HG03558 (cell line): Measurements from ENCODE around the gene NOS1.
"Not testable (repeated sequence)": the region's sequence is repeated elsewhere in the genome, so short reads cannot be mapped to it uniquely, and the experiment has no call there.

Source experiments
- ATAC-seq: cut with Tn5 transposase; IDR thresholded peaks from one replicate; pipeline ENCODE4 v1.9.1; 2021; ENCODE audit warnings: moderate number of reproducible peaks; ENCODE audit not compliant: unreplicated experiment; ENCODE audit errors: extremely low read depth

The NOS1 gene

DNA sequence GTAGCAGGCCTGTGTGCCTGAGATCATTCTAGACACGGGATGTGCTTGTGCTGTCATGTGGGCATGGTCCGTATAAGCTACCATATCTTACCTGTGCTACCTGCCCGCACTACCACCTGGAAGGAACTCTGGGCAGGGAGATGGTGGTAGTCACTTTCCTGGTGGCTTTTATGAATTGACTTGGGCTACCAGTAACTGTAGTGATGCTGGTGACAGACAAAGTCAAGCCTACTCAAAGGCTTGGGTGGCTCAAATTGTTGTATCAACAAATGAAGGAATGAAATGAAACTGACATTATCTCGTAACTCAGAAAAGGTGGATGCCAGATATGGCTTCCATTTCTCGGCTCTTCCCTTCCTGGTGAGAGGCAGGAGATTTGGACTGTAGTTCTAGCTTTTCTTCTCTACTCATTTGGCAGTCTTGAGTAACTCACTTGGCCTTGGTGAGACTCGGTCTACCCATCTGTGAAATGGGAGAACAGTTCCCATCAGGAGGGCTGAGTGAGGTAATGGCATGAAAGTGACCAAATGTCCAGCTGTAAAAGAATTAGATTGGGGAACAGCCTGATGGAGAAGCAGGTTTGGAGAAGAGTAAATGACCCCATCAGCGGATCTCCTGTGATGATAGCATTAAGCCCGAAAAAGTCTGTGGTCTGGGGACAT is 81.3 kb downstream of the NOS1 start:
- no peak for ATAC-seq

DNA sequence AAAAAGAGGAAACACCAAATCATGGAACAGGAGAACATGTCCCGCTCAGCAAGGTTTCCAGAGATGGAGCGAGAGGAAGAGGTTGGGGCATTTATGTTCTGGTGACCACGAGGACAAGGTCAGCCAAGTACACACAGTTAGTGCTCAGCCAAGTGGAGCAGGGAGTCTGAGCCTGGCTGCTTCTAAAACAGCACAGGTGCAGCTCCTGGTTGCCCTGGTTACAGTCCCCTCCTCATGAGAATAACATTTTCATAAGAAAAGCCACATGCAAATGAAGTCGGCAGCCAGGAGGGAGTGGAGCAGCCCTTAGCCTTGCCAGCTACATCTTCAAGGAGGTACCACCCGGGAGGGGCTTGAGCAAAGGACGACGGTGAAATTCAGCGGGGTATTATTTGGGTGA is 81.8 kb downstream of the NOS1 start:
- ATAC-seq = no peak

DNA sequence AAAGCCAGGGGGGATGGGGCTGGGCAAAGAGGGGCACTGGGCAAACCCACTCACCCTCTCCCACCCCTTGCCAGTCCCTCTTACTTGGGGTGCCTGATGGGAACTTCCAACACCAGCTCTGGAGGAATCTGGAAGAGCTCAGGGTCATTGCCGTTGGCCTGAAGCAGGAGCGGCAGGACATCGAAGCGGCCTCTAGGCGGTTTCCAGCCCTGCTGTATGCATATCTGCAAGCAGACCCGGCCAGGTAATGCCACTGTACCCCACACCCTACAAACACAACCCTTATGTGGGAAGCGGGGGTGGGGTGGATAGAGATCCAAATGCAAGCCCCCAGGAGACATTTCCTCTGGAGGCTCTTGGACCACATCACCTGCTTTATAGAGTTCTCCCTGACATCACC is 83.6 kb downstream of the NOS1 start:
- ATAC-seq = no peak

DNA sequence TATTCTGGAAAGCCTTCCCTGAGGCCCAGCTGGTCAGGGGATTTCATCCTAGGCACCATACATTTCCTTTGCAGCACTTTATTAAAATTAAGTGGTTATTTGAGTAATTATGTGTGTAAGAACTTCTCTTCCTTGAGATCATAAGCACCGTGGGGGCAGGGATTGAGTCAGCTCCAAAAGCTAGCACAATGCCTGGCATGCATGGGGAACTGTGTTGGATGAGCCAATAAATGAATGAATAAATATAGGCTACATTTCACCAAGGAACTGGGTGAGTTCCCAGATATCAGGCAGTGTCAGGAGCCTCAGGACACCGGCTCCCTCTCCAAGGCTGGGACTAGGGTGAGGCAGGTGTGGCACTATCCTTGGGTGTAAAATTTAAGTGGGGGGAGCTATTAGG is 88.3 kb downstream of the NOS1 start:
- ATAC-seq = no peak

DNA sequence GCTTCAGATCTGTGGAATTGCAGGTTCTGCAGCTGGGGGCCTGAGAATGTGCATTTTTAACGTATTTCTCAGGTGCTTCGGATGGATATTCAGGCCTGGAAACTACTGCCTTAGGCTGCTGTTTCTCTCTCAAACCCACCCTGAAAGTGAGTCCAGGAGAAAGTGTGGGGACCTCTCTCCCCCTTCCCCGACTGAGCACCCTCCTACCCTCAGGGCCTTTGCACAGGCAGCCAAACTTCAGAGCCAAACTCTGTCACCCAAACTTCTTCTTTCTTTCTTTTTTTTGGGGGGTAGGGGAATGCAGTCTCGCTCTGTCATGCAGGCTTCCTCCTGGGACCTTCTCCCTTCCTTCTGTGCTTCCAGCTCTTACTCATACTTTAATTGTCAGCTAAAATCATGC is 88.7 kb downstream of the NOS1 start:
- ATAC-seq = no peak

DNA sequence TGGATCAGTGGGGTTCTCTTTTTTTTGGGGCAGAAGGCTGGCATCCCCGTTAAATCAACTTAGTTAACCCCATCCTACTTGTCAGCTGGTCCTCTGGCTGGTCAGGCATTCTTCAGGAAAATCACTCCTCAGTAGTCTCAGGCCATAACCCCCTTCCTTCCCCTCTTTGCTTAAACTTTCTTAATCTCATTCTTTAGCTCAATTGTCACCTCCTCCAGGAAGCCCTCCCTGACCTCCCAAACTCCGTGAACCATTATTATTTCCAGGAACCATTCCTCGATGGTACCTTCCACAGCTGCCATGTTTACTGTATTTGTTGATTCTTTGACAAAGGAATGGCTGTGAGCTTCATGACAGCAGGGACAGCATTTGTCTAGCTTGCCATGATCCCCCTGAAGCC is 98.7 kb downstream of the NOS1 start:
- no peak for ATAC-seq

DNA sequence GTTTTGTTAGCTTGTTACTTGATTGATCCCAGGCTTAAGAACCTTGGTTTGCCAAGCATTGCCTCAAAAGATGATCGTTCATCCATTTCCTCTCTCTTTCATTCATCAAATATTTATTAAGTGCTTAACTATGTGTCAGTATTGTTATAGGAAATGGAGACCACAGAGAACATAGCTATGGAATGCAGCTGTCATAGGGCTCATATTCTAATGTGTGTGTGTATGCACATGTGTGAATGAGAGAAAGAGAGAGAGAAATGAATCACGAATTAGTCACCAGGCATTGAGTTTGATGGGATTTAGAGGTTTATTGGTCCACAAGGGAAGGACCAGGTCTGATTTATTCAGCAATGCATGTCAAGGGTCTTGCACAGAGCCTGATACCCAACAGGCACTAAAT is 100.2 kb downstream of the NOS1 start:
- no peak for ATAC-seq

DNA sequence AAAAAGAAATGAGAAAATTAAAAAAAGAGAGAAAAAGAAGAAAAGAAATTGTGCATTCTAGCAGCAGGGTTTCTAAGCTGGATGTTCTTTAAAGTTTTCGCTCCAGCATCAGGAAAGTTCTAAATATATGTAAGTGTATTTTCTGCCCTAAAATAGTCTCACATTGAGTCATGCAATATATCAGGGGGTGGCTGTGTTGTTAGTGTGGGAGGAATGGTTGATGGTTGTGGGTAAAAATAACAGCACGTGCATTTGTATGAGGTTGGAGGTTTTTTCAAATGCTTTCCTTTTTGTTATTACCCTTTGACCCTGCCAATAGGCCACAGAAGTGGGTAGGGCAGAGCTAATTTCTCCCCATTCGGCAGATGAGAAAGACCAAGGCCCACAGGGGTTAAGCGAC is 106.0 kb downstream of the NOS1 start:
- ATAC-seq = no peak

DNA sequence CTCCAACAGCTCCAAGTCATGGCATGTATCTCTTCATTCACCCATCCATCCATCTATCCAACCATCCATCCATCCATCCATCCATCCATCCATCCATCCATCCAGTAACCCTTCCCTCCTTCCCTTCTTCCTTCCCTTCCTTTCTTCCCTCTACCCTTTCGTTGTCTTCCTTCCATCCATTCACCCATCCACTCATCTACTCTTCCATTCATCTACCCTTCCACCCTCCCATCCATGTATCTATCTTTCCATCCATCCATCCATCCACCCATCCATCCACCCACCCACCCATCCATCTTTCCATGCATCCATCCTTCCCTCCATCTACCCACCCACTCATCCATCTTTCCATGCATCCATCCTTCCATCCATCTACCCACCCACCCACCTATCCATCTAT is 117.9 kb downstream of the NOS1 start:
- no peak for ATAC-seq

DNA sequence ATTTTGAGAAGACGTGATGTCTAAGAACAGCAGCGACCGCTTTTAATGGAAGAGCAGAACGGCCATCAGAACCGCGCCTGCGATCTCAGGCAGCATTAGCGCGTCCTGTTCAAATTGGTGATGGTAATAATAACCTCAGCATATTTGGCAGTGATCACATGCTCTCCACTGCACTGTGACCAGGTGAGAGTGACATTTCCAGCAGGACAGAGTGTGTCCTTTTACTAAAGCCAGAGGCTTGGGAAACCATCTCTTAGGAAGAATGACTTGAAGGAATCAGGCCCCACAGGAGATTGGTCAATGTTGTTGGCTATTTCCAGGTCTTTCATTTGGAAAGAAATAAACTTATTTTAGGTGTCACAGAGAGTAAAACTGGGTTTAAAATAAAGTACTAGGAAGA is 119.7 kb downstream of the NOS1 start:
- ATAC-seq = no peak

DNA sequence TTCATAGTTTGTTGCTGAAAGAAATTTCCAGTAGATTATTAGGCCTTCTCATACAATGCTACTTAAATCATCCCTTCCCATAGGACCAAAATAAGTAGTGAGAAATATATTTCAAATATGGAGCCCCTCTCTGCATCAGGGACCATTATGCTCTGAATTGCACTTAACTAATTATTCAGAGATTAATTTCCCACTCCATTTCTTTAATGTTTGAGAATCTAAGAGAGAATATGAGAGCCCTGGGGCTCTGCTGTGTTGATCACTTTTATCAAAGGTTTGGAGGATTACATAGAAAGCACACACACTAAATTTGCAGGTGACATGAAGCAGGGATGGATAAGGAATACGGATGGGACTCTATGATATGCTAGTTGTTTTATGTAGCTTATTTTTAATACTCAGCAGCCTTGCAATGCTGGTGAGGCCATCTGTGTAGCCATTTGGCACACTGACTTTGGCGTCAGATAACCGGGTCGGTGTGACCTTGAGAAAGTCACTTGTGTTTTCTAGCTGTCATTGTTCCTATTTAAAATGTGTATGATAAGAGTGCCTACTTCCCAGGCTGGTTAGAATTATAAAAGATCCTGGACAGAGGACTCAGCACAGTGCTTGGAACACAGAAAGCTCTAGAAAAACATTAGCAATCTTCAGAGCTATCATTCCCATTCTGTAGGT is 121.2 kb downstream of the NOS1 start:
- no peak for ATAC-seq

DNA sequence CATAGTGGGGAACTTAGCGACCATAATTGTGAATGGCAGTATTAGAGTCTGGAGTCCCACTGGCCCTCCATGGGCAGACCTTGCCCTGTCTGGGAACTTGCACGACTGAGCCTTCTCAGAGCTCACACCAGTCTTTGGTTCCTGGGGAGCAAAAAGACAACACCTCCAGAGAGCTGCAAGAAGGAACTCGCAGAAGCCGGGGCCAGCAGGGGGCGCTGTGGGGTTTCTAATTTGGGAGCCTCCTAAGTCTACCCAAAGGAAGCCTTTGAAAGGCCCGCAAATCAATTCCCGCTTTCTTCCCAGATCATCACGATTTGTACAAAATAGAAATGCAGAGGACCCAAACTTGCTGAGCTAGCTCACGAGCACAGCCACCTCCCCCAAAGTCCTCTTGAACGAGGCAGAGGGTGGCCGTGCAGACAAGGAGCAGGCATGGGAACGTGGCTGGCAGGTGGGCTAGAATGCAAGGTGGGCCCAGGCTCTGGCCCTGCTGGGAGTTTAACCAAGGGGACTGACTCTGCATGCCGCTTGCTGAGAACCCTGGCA is 124.9 kb downstream of the NOS1 start:
- ATAC-seq = no peak

DNA sequence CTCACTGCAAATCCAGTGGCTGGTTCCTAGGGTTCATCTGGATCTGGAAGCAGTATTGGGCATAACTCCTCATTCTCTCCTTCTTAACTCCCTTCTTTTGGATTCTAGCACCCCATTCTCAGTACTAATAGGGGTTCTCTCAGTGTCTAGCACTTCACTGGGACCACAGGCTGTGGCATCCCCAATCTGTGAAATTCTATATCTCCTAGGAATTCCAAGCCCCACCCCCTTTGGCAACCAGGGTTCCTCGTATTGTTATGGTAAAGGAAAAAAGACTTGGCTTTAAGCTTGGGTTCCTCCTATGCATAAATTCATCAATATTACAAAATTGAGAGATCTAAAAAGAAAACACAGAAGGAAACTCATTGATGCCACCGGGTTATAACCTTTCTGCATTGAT is 126.2 kb downstream of the NOS1 start:
- ATAC-seq = no peak

DNA sequence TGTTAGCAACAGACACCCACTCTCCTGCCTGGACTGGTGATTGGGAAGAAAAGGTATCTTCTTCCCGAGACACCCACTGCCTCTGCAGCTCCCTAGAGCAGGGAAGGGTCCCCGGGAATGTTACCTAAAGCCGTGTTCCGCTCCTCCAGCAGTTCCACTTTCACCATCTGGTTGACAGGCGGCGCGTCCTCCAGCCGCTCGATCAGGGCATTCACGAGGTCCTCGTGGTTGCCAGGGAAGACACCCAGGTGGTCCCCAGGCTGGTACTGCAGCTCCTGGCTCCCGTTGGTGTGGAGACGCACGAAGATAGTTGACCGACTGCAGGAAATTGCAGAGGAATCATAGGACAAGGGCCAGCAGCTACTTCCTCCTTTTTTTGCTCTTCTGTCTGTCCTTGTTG is 127.0 kb downstream of the NOS1 start:
- ATAC-seq = no peak

DNA sequence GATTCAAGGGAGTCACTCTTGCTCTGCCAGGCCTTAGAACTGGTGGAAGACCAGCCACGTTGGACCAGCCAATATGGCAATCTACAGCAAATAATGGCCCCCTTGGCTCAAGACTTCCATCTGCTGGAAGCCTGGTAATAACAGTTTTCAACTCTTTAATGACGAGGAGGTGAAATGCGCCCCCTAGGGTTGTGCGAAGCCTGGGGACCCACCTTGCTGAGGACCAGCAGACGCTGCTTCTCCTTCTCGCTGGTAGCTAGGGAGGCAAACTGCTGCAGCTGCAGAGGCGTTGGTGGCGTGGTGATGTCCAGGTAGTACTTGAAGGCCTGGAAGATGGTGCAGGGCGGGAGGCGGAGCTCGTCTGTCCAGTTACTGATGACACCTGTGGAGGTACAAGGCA is 129.7 kb downstream of the NOS1 start:
- no peak for ATAC-seq

DNA sequence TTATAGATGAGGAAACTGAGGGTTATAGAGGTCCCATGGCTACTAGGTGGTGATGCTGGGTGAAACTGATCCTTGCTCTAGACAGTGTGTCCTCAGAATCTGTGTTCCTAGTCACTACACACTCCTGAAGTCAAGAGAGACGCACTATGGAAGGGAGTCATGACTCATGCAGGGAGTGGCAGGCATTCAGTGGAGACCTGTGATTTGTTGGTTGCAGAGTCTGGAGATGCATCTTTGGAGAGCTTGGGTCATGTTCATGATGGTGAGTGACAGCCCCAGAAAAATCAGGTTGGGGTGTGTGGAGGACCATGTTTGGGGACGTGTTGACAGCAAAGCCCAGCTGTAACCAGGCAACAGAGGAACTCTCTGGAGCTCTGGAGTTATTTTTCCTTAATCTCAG is 133.2 kb downstream of the NOS1 start:
- ATAC-seq = no peak

DNA sequence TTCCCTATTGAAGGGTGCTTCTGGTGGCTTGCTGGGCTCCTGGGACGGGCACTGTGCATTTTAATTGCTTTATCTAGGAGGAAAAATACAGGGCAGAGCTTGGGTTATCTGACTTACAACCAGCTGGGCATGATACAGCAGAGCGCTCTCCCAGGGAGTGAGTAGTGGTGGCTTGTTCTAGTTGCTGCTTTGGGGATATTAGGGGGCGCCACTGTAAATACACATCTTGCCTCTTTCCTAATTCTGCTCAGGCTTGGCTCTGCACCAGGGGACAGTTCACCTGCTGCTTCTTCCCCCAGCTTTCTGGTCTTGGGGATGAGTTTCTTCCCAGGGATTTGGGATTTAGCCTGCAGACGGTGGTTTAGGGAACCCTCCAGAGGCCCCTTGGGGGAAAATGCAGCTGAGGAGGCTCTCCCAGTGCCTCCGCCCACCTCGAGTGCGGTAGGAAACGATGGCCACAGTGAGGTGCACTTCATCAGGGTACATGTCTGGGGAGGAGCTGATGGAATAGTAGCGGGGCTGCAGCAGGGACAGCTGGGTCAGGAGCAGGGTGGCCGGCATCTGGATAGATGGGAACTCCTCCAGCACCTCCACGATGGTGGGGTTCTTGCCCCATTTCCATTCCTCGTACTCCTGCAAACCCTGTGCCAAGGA is 134.3 kb downstream of the NOS1 start:
- ATAC-seq = no peak

DNA sequence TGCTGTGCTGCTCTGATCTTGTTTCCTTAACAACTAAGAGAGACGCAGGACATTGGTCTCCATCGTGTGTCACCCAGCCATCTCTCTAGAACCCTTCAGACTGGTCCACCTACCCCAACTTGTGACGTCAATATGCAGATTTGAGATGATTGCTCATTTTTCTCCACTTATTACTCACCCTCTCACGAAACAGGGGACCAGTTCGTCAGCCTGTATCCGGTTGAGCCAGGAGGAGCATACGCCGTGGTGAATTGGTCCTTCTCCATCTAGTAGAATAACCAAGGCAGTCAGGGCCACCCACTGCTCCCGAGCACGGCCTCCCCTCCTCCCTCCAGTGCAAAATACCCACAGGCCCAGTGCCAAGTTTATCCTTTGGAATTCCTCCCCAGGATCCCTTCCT is 134.9 kb downstream of the NOS1 start:
- no peak for ATAC-seq

DNA sequence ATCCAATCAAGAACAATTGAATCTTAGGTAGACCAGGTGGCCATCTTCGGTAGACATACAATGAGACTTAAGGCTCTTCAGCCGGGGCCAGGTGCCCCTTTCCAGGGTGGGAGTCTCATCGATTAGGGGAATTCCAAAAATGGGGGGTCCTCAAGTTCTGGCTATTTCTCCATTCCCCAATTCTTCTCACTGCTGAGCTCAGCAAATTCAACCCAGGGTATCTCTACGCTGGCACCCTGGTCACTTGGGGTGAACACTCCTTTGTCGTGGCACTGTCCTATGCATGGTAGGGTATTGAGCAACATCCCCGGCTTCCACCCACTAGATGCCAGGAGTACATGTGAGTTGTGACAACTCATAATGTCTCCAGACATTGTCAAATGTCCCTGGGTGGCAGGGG is 136.2 kb downstream of the NOS1 start:
- no peak for ATAC-seq

DNA sequence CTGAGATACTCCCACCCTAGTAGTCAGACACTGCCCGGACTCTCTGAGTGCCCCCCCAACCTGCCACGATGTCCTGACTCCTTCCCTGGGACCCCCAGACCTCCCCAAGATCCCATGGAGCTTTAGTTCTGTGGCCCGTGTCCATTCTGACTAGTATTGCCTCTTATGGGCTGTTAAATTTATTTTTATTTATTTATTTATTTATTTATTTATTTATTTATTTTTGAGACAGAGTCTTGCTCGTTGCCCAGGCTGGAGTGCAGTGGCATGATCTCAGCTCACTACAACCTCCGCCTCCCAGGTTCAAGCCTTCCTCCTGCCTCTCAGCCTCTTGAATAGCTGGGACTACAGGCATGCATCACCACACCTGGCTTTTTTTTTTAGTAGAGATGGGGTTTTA is 140.5 kb downstream of the NOS1 start:
- not testable (repeated sequence) for ATAC-seq

DNA sequence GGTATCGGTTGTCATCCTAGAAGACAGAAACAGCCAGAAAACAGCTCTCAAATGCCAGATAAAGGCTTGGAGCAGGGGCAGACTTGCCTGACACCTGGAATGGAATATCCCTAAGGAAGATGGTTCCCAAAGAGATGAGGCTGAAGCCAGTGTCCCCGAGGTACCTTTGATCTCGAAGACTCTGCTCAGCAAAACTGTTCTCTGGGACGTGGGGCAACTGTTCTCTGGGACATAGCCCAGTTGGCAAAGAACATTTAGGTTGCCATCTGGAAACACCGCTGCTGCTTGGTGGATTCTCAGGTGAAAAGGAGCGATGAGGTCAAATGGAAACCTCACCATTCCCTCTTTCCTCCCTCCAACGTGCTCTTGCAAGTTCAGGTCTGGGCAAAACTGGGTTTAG is 143.3 kb downstream of the NOS1 start:
- ATAC-seq = no peak

DNA sequence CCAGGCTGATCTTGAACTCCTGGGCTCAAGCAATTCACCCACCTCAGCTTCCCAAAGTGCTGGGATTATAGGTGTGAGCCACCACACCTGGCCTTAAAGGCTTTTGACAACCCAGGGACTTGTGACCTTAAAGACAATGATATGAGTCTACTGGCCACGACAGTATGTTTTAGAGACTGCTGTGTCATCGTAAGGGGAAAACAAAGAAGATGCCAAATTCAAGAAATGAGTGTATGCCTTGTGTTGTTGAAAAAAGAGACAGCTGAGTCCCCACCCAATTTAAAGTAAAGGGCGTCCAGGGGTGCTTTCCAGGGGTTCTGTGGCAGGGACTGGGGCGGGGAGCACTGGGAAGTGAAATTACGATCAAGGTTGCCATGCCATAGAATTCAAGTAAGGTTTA is 144.7 kb downstream of the NOS1 start:
- no peak for ATAC-seq
